Coronary artery (tissue), 2 donors: ENCODE data around the gene LAMA4.
"Not testable (repeated sequence)": the region's sequence is repeated elsewhere in the genome, so short reads cannot be mapped to it uniquely, and the experiment has no call there.

Source experiments
- DNase-seq: peaks from one replicate; pipeline ENCODE4 v3.0.0-alpha.2; 2017; ENCODE audit warnings: low spot score
- H3K27ac ChIP-seq, 2 donors: fragments of 200-600 bp; sonication (generic); one replicate each; pipeline ENCODE4 v1.5.1; 2016 to 2019
- H3K4me3 ChIP-seq: fragments of 200-600 bp; sonication (generic); 2 replicates; pipeline ENCODE4 v1.5.1; 2016; ENCODE audit warnings: mild to moderate bottlenecking, moderate library complexity
- CTCF ChIP-seq: fragments of 200-600 bp; sonication (generic); IDR thresholded peaks from one replicate; pipeline ENCODE4 v1.5.1; 2019; ENCODE audit warnings: antibody characterized with exemption

The LAMA4 gene

GRCh38 chr6:112116221-112116620 is 138.1 kb downstream of the LAMA4 start:
- DNase-seq = no peak
- no peak for TF ChIP-seq CTCF
- Histone ChIP-seq H3K27ac (no peak overlapping the region), H3K4me3 (no peak overlapping the region)

GRCh38 chr6:112114577-112115223 is 139.7 kb downstream of the LAMA4 start:
- Histone ChIP-seq H3K4me3 (no peak overlapping the region), H3K27ac (no peak overlapping the region)
- DNase-seq = no peak
- no peak for TF ChIP-seq CTCF

GRCh38 chr6:112113918-112114317 is 140.4 kb downstream of the LAMA4 start:
- H3K4me3 ChIP-seq = no peak overlapping the region
- H3K27ac ChIP-seq = no peak overlapping the region
- TF ChIP-seq CTCF = no peak
- DNase-seq = no peak

- Histone ChIP-seq H3K4me3 (no peak overlapping the region), H3K27ac (no peak overlapping the region)
- no peak for TF ChIP-seq CTCF
- DNase-seq = no peak
Observed at GRCh38 chr6:112113431-112113830, 140.9 kb downstream of the LAMA4 start.

GRCh38 chr6:112109262-112109661 is 145.1 kb downstream of the LAMA4 start:
- Histone ChIP-seq H3K27ac (no peak overlapping the region), H3K4me3 (no peak overlapping the region)
- DNase-seq = no peak
- TF ChIP-seq CTCF = no peak

GRCh38 chr6:112106562-112106961 is 147.8 kb downstream of the LAMA4 start:
- TF ChIP-seq CTCF = no peak
- Histone ChIP-seq H3K4me3 (no peak overlapping the region), H3K27ac (no peak overlapping the region)
- no peak for DNase-seq

GRCh38 chr6:112106026-112106425 is 148.3 kb downstream of the LAMA4 start:
- not testable (repeated sequence) for H3K4me3 ChIP-seq, DNase-seq, H3K27ac ChIP-seq
